Duodenal mucosa (tissue), 2 donors: Measurements from ENCODE around the gene TGM6.

ENCODE experiments used
- H3K27ac ChIP-seq: one replicate; pipeline ENCODE4 v1.7.0; 2013; ENCODE audit warnings: low read depth, low read length
- H3K27me3 ChIP-seq, 2 donors: one replicate each; pipeline ENCODE4 v1.7.0; 2013; ENCODE audit warnings: low read length in 2 of 2, control low read depth in 1 of 2; ENCODE audit not compliant: insufficient read depth in 2 of 2, control insufficient read depth in 1 of 2
- H3K36me3 ChIP-seq, 2 donors: one replicate each; pipeline ENCODE4 v1.7.0; 2013; ENCODE audit warnings: low read length in 2 of 2, control low read depth in 1 of 2; ENCODE audit not compliant: insufficient read depth in 2 of 2, control insufficient read depth in 1 of 2
- H3K4me1 ChIP-seq, 2 donors: one replicate each; pipeline ENCODE4 v1.7.0; 2013; ENCODE audit warnings: low read length in 2 of 2, control low read depth in 1 of 2; ENCODE audit not compliant: insufficient read depth in 2 of 2, control insufficient read depth in 1 of 2
- H3K4me3 ChIP-seq, 2 donors: one replicate each; pipeline ENCODE4 v1.7.0; 2013; ENCODE audit warnings: low read length in 2 of 2, low read depth in 1 of 2
- H3K9ac ChIP-seq, 2 donors: one replicate each; pipeline ENCODE4 v1.7.0; 2013; ENCODE audit warnings: low read length in 2 of 2, low read depth in 1 of 2
- H3K9me3 ChIP-seq, 2 donors: one replicate each; pipeline ENCODE4 v1.7.0; 2013; ENCODE audit warnings: low read length in 2 of 2, control low read depth in 1 of 2; ENCODE audit not compliant: control insufficient read depth in 1 of 2

TGM6 gene

GRCh38 chr20:2449386-2449785 is 68.7 kb downstream of the TGM6 start:
- no peak overlapping the region for H3K27ac ChIP-seq
- no peaks in the 10 kb centered on the region for H3K9me3 ChIP-seq
- H3K36me3 ChIP-seq = no peaks in the 10 kb centered on the region
- H3K4me1 ChIP-seq = no peaks in the 10 kb centered on the region
- no peak overlapping the region for H3K9ac ChIP-seq
- no peak overlapping the region for H3K4me3 ChIP-seq
- no peaks in the 10 kb centered on the region for H3K27me3 ChIP-seq

- no peaks in the 10 kb centered on the region for H3K36me3 ChIP-seq
- H3K27me3 ChIP-seq = no peaks in the 10 kb centered on the region
- no peaks in the 10 kb centered on the region for H3K4me1 ChIP-seq
- no peak overlapping the region for H3K4me3 ChIP-seq
- no peak overlapping the region for H3K27ac ChIP-seq
- H3K9ac ChIP-seq = no peak overlapping the region
- no peaks in the 10 kb centered on the region for H3K9me3 ChIP-seq
Observed at GRCh38 chr20:2451422-2451821, 70.7 kb downstream of the TGM6 start.

- H3K9me3 ChIP-seq = no peaks in the 10 kb centered on the region
- no peaks in the 10 kb centered on the region for H3K4me1 ChIP-seq
- H3K9ac ChIP-seq = no peak overlapping the region
- no peak overlapping the region for H3K27ac ChIP-seq
- no peaks in the 10 kb centered on the region for H3K27me3 ChIP-seq
- H3K36me3 ChIP-seq = no peaks in the 10 kb centered on the region
- H3K4me3 ChIP-seq = no peak overlapping the region
Observed at GRCh38 chr20:2451939-2452732, 71.4 kb downstream of the TGM6 start.

- no peak overlapping the region for H3K27ac ChIP-seq
- H3K4me1 ChIP-seq = no peaks in the 10 kb centered on the region
- no peak overlapping the region for H3K9ac ChIP-seq
- no peaks in the 10 kb centered on the region for H3K9me3 ChIP-seq
- no peak overlapping the region for H3K4me3 ChIP-seq
- H3K27me3 ChIP-seq = no peaks in the 10 kb centered on the region
- H3K36me3 ChIP-seq = no peaks in the 10 kb centered on the region
Observed at GRCh38 chr20:2453792-2454191, 73.1 kb downstream of the TGM6 start.

GRCh38 chr20:2455771-2456497 is 75.2 kb downstream of the TGM6 start:
- H3K36me3 ChIP-seq = peaks cover 7 to 21% of the 10 kb centered on the region in 2 donors
- no peaks in the 10 kb centered on the region for H3K9me3 ChIP-seq
- no peaks in the 10 kb centered on the region for H3K27me3 ChIP-seq
- H3K9ac ChIP-seq = no peak overlapping the region
- H3K4me1 ChIP-seq = no peaks in the 10 kb centered on the region
- H3K4me3 ChIP-seq = no peak overlapping the region
- no peak overlapping the region for H3K27ac ChIP-seq

- Histone ChIP-seq H3K27ac (no peak overlapping the region), H3K4me1 (no peaks in the 10 kb centered on the region), H3K4me3 (no peak overlapping the region), H3K36me3 (peaks cover 36 to 51% of the 10 kb centered on the region in 2 donors), H3K9me3 (no peaks in the 10 kb centered on the region), H3K9ac (no peak overlapping the region), H3K27me3 (no peaks in the 10 kb centered on the region)
Observed at GRCh38 chr20:2458919-2459499, 78.3 kb downstream of the TGM6 start.

GRCh38 chr20:2459981-2460751 is 79.5 kb downstream of the TGM6 start:
- no peaks in the 10 kb centered on the region for H3K9me3 ChIP-seq
- H3K4me1 ChIP-seq = no peaks in the 10 kb centered on the region
- no peak overlapping the region for H3K4me3 ChIP-seq
- no peak overlapping the region for H3K9ac ChIP-seq
- peaks cover 46 to 63% of the 10 kb centered on the region in 2 donors for H3K36me3 ChIP-seq
- no peaks in the 10 kb centered on the region for H3K27me3 ChIP-seq
- no peak overlapping the region for H3K27ac ChIP-seq

GRCh38 chr20:2460752-2461424 is 80.2 kb downstream of the TGM6 start:
- Histone ChIP-seq H3K4me1 (no peaks in the 10 kb centered on the region), H3K27ac (no peak overlapping the region), H3K36me3 (peaks cover 53 to 70% of the 10 kb centered on the region in 2 donors)

GRCh38 chr20:2462484-2462883 is 81.8 kb downstream of the TGM6 start:
- no peak overlapping the region for H3K9ac ChIP-seq
- no peak overlapping the region for H3K4me3 ChIP-seq
- H3K36me3 ChIP-seq = peaks cover 66 to 84% of the 10 kb centered on the region in 2 donors
- no peaks in the 10 kb centered on the region for H3K27me3 ChIP-seq
- H3K4me1 ChIP-seq = peaks cover 0 to 2% of the 10 kb centered on the region in 2 donors
- H3K9me3 ChIP-seq = no peaks in the 10 kb centered on the region
- no peak overlapping the region for H3K27ac ChIP-seq

More at GRCh38 chr20:2460752-2461424, 80.2 kb downstream of the TGM6 start:
- no peak overlapping the region for H3K4me3 ChIP-seq
- no peaks in the 10 kb centered on the region for H3K9me3 ChIP-seq
- H3K27me3 ChIP-seq = no peaks in the 10 kb centered on the region
- H3K9ac ChIP-seq = no peak overlapping the region
